Osteocyte (in vitro differentiated cells): ENCODE measurements around the gene LRRC4C. TPM values are rescaled to one million over a fixed set of nuclear protein-coding genes. Genes with fewer than 3 reads are reported as not detected.

Experiments
- DNase-seq: peaks from one replicate; pipeline ENCODE4 v3.0.0; 2021; ENCODE audit warnings: mixed read lengths; ENCODE audit not compliant: unreplicated experiment; ENCODE audit errors: extremely low spot score
- H3K27ac Mint-ChIP-seq: one replicate; pipeline ENCODE4 v1.8.0; 2021; ENCODE audit warnings: mild to moderate bottlenecking, mixed read lengths; ENCODE audit not compliant: unreplicated experiment
- H3K27me3 Mint-ChIP-seq: one replicate; pipeline ENCODE4 v1.8.0; 2021; ENCODE audit warnings: mixed read lengths; ENCODE audit not compliant: unreplicated experiment
- H3K36me3 Mint-ChIP-seq: one replicate; pipeline ENCODE4 v1.8.0; 2021; ENCODE audit warnings: mixed read lengths; ENCODE audit not compliant: unreplicated experiment
- H3K4me1 Mint-ChIP-seq: one replicate; pipeline ENCODE4 v1.8.0; 2021; ENCODE audit warnings: mixed read lengths; ENCODE audit not compliant: unreplicated experiment
- H3K4me3 Mint-ChIP-seq: one replicate; pipeline ENCODE4 v1.8.0; 2021; ENCODE audit warnings: mild to moderate bottlenecking, moderate library complexity, mixed read lengths; ENCODE audit not compliant: unreplicated experiment
- H3K9me3 Mint-ChIP-seq: one replicate; pipeline ENCODE4 v1.8.0; 2021; ENCODE audit warnings: mixed read lengths; ENCODE audit not compliant: unreplicated experiment
- CTCF ChIP-seq: fragments of 200-600 bp; sonication (generic); IDR thresholded peaks from 2 replicates; pipeline ENCODE4 v1.5.0; 2021; ENCODE audit warnings: antibody characterized with exemption, mild to moderate bottlenecking, moderate library complexity
- total RNA-seq: library from RNA; stranded (reverse); gene quantifications from 2 replicates; pipeline ENCODE4 v1.2.1, GENCODE V29; 2021

LRRC4C gene
- total RNA-seq, 1 donor from 2014 or later, result 0.16 TPM

GRCh38 chr11:41245704-41246398 lies 213.6 kb downstream of the LRRC4C start:
- Mint-ChIP-seq H3K4me3 (no peak overlapping the region), H3K36me3 (no peaks in the 10 kb centered on the region), H3K4me1 (no peaks in the 10 kb centered on the region), H3K27ac (no peak overlapping the region), H3K27me3 (no peaks in the 10 kb centered on the region), H3K9me3 (peaks cover 13% of the 10 kb centered on the region)
- no peak for DNase-seq
- TF ChIP-seq CTCF, result no peak

GRCh38 chr11:41245184-41245583 lies 214.3 kb downstream of the LRRC4C start:
- Mint-ChIP-seq H3K4me1 (no peaks in the 10 kb centered on the region), H3K4me3 (no peak overlapping the region), H3K27ac (no peak overlapping the region), H3K36me3 (no peaks in the 10 kb centered on the region), H3K27me3 (no peaks in the 10 kb centered on the region), H3K9me3 (peaks cover 13% of the 10 kb centered on the region)
- no peak for TF ChIP-seq CTCF
- no peak for DNase-seq

GRCh38 chr11:41237382-41237781 lies 222.1 kb downstream of the LRRC4C start:
- no peak overlapping the region for H3K4me3 Mint-ChIP-seq
- H3K9me3 Mint-ChIP-seq, result peaks cover 19% of the 10 kb centered on the region
- no peak overlapping the region for H3K27ac Mint-ChIP-seq
- no peaks in the 10 kb centered on the region for H3K36me3 Mint-ChIP-seq
- no peaks in the 10 kb centered on the region for H3K4me1 Mint-ChIP-seq
- no peaks in the 10 kb centered on the region for H3K27me3 Mint-ChIP-seq
- TF ChIP-seq CTCF, result no peak
- DNase-seq, result no peak

- H3K4me3 Mint-ChIP-seq, result no peak overlapping the region
- H3K9me3 Mint-ChIP-seq, result peaks cover 22% of the 10 kb centered on the region
- no peaks in the 10 kb centered on the region for H3K36me3 Mint-ChIP-seq
- DNase-seq, result no peak
- no peak overlapping the region for H3K27ac Mint-ChIP-seq
- H3K27me3 Mint-ChIP-seq, result no peaks in the 10 kb centered on the region
- no peak for TF ChIP-seq CTCF
- H3K4me1 Mint-ChIP-seq, result no peaks in the 10 kb centered on the region
These were observed 223.8 kb downstream of the LRRC4C start for GRCh38 chr11:41235668-41236067.

- H3K27ac Mint-ChIP-seq, result no peak overlapping the region
- no peaks in the 10 kb centered on the region for H3K36me3 Mint-ChIP-seq
- no peaks in the 10 kb centered on the region for H3K4me1 Mint-ChIP-seq
- no peak overlapping the region for H3K4me3 Mint-ChIP-seq
- DNase-seq, result no peak
- no peak for TF ChIP-seq CTCF
- peaks cover 37% of the 10 kb centered on the region for H3K9me3 Mint-ChIP-seq
- no peaks in the 10 kb centered on the region for H3K27me3 Mint-ChIP-seq
These were observed 233.4 kb downstream of the LRRC4C start for GRCh38 chr11:41225856-41226633.
